Choroid plexus epithelial cell (primary cell): ENCODE measurements around the gene TLE6.
"Not testable (repeated sequence)": the region's sequence is repeated elsewhere in the genome, so short reads cannot be mapped to it uniquely, and the experiment has no call there.

Experiments used
- DNase-seq: peaks from one replicate; pipeline ENCODE4 v3.0.0-alpha.2; 2010; ENCODE audit warnings: low read depth
- H3K4me3 ChIP-seq: 2 replicates; pipeline ENCODE4 v1.5.1; 2011; ENCODE audit warnings: low read depth, mild to moderate bottlenecking, control low read depth, low read length, moderate library complexity
- TF ChIP-seq, protein P1 (sequence below): conservative IDR thresholded peaks from 2 replicates; pipeline ENCODE4 v1.5.1; 2011; ENCODE audit warnings: low read depth, mild to moderate bottlenecking, control low read depth, inconsistent platforms, low read length, moderate library complexity

The TLE6 gene

DNA sequence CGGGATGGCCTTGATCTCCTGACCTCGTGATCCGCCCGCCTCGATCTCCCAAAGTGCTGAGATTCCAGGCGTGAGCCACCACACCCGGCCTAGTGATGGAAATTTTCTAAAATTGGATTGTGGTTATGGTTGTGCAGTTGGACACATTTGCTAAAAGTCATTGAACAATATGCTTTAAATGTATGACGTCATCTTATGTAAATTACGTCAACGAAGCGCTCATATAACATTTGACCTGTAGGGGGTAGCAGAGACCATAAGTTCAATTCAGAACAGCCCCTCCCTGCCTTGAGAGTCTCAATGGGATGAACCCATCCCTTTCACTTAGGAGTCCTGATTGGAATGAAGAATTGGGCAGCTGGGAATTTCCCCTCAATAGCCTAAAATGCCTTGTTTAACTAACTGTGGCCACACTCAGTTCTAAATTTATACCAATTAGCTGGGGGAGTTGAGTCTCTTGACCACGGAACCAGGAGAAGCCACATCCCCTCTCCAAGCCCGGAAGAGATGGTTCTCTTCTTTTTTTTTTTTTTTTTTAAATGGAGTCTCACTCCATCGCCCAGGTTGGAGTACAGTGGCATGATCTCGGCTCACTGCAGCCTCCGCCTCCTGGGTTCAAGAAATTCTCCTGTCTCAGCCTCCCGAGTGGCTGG lies 15.2 kb upstream of the TLE6 start:
- TF ChIP-seq, protein P1, sequence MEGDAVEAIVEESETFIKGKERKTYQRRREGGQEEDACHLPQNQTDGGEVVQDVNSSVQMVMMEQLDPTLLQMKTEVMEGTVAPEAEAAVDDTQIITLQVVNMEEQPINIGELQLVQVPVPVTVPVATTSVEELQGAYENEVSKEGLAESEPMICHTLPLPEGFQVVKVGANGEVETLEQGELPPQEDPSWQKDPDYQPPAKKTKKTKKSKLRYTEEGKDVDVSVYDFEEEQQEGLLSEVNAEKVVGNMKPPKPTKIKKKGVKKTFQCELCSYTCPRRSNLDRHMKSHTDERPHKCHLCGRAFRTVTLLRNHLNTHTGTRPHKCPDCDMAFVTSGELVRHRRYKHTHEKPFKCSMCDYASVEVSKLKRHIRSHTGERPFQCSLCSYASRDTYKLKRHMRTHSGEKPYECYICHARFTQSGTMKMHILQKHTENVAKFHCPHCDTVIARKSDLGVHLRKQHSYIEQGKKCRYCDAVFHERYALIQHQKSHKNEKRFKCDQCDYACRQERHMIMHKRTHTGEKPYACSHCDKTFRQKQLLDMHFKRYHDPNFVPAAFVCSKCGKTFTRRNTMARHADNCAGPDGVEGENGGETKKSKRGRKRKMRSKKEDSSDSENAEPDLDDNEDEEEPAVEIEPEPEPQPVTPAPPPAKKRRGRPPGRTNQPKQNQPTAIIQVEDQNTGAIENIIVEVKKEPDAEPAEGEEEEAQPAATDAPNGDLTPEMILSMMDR, result peak; percentile 71
- DNase-seq, result peak; percentile 92

GRCh38 chr19:2963122-2963521 lies 14.2 kb upstream of the TLE6 start:
- no peak for DNase-seq
- TF ChIP-seq, protein P1, result no peak
- H3K4me3 ChIP-seq, result no peak overlapping the region

More for the DNA sequence above, 15.2 kb upstream of the TLE6 start:
- H3K4me3 ChIP-seq, result peak overlapping the region; percentile 4

GRCh38 chr19:2963631-2964030 lies 13.7 kb upstream of the TLE6 start:
- H3K4me3 ChIP-seq, DNase-seq: not testable (repeated sequence)

DNA sequence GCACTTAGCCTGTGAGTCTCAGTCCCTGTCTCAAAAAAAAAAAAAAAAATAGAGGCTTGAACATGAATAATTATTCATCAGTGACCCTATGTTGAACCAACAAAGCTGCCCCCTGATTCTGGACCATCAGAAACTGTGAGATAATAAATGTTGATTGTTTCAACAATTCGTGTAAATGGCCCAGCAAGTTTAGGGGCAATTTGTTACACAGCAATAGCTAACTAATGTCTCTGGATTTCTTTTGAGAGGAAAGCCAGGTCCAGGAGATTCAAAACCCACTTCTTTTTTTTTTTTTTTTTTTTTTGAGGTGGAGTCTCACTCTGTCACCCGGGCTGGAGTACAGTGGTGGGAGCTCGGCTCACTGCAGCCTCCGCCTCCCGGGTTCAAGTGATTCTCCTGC lies 12.5 kb upstream of the TLE6 start:
- no peak overlapping the region for H3K4me3 ChIP-seq
- no peak for DNase-seq
- TF ChIP-seq, protein P1, result no peak

GRCh38 chr19:2967972-2968371 lies 9.4 kb upstream of the TLE6 start:
- TF ChIP-seq, protein P1, result no peak
- DNase-seq, result no peak
- H3K4me3 ChIP-seq, result no peak overlapping the region

DNA sequence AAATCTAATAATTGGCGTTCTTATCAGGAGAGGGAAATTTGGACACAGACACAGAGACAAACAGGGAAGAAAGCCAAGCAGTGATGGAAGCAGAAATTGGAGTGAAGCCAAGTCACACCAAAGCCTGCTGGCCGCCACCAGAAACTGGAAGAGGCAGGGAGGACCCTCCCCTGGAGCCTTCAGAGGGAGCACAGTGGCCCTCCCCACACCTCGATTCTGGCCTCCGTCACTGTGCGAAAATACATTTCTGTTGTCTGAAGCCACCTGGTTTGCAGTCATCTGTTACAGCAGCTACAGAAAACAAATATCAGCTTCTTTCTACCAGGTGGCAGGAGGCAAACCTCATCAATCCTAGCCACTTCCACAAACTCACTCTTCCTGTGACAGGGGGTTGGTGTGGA lies 8.3 kb upstream of the TLE6 start:
- peak; percentile 44 for DNase-seq
- H3K4me3 ChIP-seq, result no peak overlapping the region
- TF ChIP-seq, protein P1, result no peak

DNA sequence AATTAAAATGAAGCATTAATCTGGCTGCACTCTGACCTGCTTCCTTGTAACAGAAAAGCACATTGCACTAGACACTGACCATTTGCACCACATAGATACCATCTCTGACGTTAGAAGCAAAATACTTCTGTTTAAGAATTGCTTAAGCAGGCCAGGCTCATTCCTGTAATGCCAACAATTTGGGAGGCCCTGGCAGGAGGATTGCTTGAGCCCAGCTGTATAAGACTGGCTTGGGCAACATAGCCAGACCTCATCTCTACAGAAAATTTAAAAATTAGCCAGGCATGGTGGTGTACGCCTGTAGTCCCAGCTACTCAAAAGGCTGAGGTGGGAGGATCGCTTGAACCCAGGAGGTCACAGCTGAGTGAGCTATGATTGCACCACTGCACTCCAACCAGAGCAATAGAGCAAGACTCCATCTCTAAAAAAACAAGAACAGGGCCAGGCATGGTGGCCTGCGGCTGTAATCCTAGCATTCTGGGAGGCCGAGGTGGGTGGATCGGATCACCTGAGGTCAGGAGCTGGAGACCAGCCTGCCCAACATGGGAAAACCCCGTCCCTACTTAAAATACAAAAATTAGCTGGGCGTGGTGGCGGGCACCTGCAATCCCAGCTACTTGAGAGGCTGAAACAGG lies 7.0 kb upstream of the TLE6 start:
- no peak overlapping the region for H3K4me3 ChIP-seq
- peak; percentile 61 for DNase-seq
- TF ChIP-seq, protein P1, result no peak
